ENCODE results near the gene ANP32A. TPM values are rescaled to one million over a fixed set of nuclear protein-coding genes. Genes with fewer than 3 reads are reported as not detected.

ANP32A gene
- total RNA-seq, 1 donor from 2014 or later: 65.2 TPM

DNA sequence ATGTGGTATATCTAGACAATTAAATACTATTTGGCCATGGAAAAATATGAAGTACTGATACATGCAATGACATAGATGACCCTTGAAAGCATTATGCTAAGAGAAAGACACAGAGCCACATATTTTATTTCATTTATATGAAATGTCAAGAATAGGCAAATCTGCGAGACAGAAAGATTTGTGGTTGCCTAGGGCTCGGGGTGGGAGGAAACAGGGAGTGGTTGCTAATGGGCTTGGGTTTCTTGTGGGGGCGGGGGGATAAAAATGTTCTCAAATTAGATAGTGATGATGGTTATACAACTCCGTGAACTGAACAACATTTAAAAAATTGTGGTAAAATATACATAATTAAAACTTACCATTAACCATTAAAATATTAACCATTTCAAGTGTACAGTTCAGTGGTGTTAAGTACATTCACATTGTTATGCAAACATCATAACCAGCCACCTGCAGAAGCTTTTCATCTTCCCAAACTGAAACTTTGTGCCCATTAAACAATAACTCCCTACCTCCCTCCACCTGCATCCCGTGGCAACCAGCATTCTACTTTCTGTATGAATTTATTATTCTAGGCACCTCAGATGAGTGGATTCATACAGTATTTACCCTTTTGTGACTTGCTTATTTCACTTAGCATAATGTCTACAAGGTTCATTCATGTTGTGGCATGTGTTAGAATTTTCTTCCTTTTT, 24.3 kb upstream of the ANP32A start:
- H3K9ac ChIP-seq (ENCODE audit: low read depth in 1 of 3, low read length in 3 of 3): no peak overlapping the region
- no peaks in the 10 kb centered on the region for H3K9me3 ChIP-seq (ENCODE audit: control insufficient read depth in 3 of 3, low read length in 3 of 3)
- peaks cover 0 to 7% (median 3%) of the 10 kb centered on the region in 3 donors for H3K4me1 ChIP-seq (ENCODE audit: control insufficient read depth in 3 of 3, insufficient read depth in 3 of 3, low read length in 3 of 3)
- H3K36me3 ChIP-seq (ENCODE audit: control insufficient read depth in 3 of 3, insufficient read depth in 3 of 3, low read length in 3 of 3): no peaks in the 10 kb centered on the region
- peaks cover 28 to 38% (median 32%) of the 10 kb centered on the region in 3 donors for H3K27me3 ChIP-seq (ENCODE audit: control insufficient read depth in 3 of 3, insufficient read depth in 3 of 3, low read length in 3 of 3)
- no peak overlapping the region for H3K27ac ChIP-seq (ENCODE audit: low read depth, low read length)
- H3K4me3 ChIP-seq (ENCODE audit: low read length in 3 of 3): no peak overlapping the region

DNA sequence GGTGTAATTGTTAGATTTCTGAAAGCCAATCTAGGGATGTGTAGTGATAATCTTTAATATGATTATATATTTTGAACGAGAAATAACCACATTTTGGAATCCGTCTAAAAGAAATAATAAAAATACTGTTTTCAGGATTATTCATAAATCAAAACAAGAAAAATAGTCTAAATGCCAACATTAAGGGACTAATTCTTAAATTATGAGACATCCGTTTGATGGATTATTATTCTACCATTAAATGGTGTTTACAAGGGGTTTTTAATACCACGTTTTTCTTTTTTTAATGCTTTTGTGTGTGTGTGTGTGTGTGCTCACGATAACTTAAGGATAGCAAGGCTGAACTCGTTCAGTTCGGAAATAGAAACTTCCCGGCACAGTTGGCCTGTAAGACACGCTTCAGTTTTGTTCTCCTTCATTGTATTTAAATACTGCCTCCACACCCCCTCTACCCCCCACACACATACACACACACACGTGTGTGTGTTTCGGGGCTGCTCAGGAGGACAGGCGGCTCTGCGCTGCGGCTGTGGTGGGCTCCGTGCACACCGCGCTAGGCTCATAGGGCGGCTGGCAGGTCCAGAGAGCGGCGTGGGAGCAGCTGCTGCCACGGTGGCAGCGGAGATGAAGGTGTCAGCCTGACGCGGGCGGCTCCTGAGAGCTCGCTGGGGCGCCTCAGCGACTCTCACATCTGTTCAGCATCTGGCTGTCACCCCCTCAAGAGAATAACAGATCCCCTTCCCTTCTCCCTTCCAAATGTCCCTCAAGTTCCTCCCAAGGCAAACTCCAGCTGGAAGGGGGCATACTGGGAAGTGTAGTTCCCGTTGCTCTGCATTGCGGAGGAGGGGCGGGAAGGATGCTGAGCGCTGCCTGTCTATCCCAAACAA, 23.0 kb upstream of the ANP32A start:
- Histone ChIP-seq H3K9me3 (ENCODE audit: control insufficient read depth in 3 of 3, low read length in 3 of 3) (no peaks in the 10 kb centered on the region), H3K9ac (ENCODE audit: low read depth in 1 of 3, low read length in 3 of 3) (no peak overlapping the region), H3K4me1 (ENCODE audit: control insufficient read depth in 3 of 3, insufficient read depth in 3 of 3, low read length in 3 of 3) (peaks cover 0 to 7% (median 3%) of the 10 kb centered on the region in 3 donors), H3K4me3 (ENCODE audit: low read length in 3 of 3) (peak overlapping the region; percentile 57 to 66 (median 65)), H3K27me3 (ENCODE audit: control insufficient read depth in 3 of 3, insufficient read depth in 3 of 3, low read length in 3 of 3) (peaks cover 28 to 43% (median 32%) of the 10 kb centered on the region in 3 donors), H3K36me3 (ENCODE audit: control insufficient read depth in 3 of 3, insufficient read depth in 3 of 3, low read length in 3 of 3) (no peaks in the 10 kb centered on the region), H3K27ac (ENCODE audit: low read depth, low read length) (no peak overlapping the region)

DNA sequence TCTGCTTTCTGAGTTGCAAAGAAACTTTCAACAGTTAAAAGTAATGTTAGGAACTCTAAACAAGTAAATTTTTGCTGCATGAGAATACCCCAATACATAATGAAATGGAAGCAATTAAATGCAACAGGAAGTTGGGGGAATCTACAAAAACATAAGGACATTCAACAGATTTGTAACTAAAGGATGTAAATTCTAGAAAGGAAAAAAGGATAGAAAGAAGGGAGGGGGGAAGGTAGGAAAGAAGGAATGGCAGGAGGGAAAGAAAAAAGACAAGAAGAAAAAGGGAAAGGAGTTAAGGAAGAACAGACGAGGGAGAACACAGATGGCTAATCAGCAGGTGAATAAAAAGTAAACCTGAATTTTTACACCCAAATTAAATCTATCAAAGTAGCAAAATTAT, 22.3 kb upstream of the ANP32A start:
- Histone ChIP-seq H3K9ac (ENCODE audit: low read depth in 1 of 3, low read length in 3 of 3) (no peak overlapping the region), H3K4me1 (ENCODE audit: control insufficient read depth in 3 of 3, insufficient read depth in 3 of 3, low read length in 3 of 3) (peaks cover 0 to 7% (median 3%) of the 10 kb centered on the region in 3 donors), H3K27ac (ENCODE audit: low read depth, low read length) (no peak overlapping the region), H3K4me3 (ENCODE audit: low read length in 3 of 3) (no peak overlapping the region), H3K27me3 (ENCODE audit: control insufficient read depth in 3 of 3, insufficient read depth in 3 of 3, low read length in 3 of 3) (peaks cover 28 to 43% (median 32%) of the 10 kb centered on the region in 3 donors), H3K9me3 (ENCODE audit: control insufficient read depth in 3 of 3, low read length in 3 of 3) (no peaks in the 10 kb centered on the region), H3K36me3 (ENCODE audit: control insufficient read depth in 3 of 3, insufficient read depth in 3 of 3, low read length in 3 of 3) (no peaks in the 10 kb centered on the region)

DNA sequence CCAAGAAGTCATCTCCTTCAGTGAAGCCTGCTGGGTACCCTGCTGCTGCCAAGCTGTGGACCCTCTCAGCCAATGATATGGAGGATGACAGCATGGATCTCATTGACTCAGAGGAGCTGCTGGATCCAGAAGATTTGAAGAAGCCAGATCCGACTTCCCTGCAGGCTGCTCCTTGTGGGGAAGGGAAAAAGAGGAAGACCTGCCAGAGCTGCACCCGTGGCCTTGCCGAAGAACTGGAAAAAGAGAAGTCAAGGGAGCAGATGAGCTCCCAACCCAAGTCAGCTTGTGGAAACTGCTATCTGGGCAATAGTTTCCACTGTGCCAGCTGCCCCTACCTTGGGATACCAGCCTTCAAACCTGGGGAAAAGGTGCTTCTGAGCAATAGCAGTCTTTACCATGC, 13.7 kb upstream of the ANP32A start:
- Histone ChIP-seq H3K27me3 (ENCODE audit: control insufficient read depth in 3 of 3, insufficient read depth in 3 of 3, low read length in 3 of 3) (peaks cover 7 to 14% (median 13%) of the 10 kb centered on the region in 3 donors), H3K4me1 (ENCODE audit: control insufficient read depth in 3 of 3, insufficient read depth in 3 of 3, low read length in 3 of 3) (no peaks in the 10 kb centered on the region)

DNA sequence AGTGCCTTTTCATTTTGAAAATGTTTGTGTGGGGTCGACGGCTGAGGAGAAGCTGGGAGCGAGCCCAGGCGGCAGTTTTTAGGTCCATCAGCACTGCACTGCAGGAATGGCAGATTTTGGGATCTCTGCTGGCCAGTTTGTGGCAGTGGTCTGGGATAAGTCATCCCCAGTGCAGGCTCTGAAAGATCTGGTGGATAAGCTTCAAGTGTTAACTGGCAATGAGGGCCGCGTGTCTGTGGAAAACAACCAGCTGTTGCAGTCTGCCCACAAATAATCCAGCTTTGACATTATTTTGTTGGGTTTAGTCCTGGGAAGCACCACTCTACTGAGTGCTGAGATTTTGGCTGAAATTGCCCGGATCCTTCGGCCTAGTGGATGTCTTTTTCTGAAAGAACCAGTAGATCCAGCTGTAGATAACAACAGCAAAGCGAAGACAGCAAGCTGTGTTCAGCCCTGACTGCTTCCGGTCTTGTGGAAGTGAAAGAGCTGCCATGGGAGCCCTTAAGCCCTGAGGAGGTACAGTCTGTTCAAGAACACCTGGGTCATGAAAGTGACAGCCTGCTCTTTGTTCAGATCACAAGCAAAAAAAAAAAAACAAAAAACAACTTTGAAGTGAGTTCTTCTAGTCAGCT, 13.1 kb upstream of the ANP32A start:
- Histone ChIP-seq H3K9me3 (ENCODE audit: control insufficient read depth in 3 of 3, low read length in 3 of 3) (peaks cover 0 to 4% (median 3%) of the 10 kb centered on the region in 3 donors), H3K27ac (ENCODE audit: low read depth, low read length) (no peak overlapping the region), H3K4me3 (ENCODE audit: low read length in 3 of 3) (no peak overlapping the region), H3K27me3 (ENCODE audit: control insufficient read depth in 3 of 3, insufficient read depth in 3 of 3, low read length in 3 of 3) (peaks cover 7 to 12% (median 11%) of the 10 kb centered on the region in 3 donors), H3K36me3 (ENCODE audit: control insufficient read depth in 3 of 3, insufficient read depth in 3 of 3, low read length in 3 of 3) (no peaks in the 10 kb centered on the region), H3K9ac (ENCODE audit: low read depth in 1 of 3, low read length in 3 of 3) (no peak overlapping the region), H3K4me1 (ENCODE audit: control insufficient read depth in 3 of 3, insufficient read depth in 3 of 3, low read length in 3 of 3) (no peaks in the 10 kb centered on the region)

More for the DNA sequence above, 13.7 kb upstream of the ANP32A start:
- Histone ChIP-seq H3K4me3 (ENCODE audit: low read length in 3 of 3) (no peak overlapping the region), H3K27ac (ENCODE audit: low read depth, low read length) (no peak overlapping the region), H3K9ac (ENCODE audit: low read depth in 1 of 3, low read length in 3 of 3) (no peak overlapping the region), H3K36me3 (ENCODE audit: control insufficient read depth in 3 of 3, insufficient read depth in 3 of 3, low read length in 3 of 3) (no peaks in the 10 kb centered on the region), H3K9me3 (ENCODE audit: control insufficient read depth in 3 of 3, low read length in 3 of 3) (peaks cover 0 to 4% (median 3%) of the 10 kb centered on the region in 3 donors)

DNA sequence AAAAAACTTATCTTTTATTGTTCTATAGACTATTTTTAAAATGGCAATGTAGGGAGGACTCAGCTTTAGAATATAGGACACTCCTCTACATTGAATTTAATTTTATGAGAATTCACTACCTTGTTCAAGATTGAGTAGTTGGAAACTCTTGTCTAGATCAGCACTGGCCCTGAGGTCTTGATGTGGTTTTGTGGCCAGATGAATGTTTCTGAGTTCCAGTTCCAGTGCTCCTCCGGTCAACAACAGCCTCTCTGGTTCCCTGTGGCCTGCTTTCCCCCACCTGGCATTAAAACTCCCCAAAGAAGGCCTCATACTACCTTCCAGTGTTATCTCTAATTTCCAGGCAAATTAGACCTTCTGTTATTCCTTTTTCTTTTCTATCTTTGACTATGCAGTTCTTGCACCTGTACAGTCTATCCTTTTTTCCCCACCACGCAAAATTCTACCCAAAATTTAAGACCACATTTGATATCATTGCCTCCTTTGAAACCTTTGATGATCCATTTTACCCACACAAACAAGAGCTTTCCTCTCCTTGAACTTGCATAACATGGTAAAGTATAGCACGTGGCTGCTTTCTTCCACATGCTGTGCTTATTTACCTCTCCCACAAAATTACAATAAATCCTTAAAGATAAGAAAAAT, 9.6 kb upstream of the ANP32A start:
- Histone ChIP-seq H3K4me3 (ENCODE audit: low read length in 3 of 3) (no peak overlapping the region), H3K27me3 (ENCODE audit: control insufficient read depth in 3 of 3, insufficient read depth in 3 of 3, low read length in 3 of 3) (peaks cover 7 to 12% (median 11%) of the 10 kb centered on the region in 3 donors), H3K27ac (ENCODE audit: low read depth, low read length) (no peak overlapping the region), H3K9ac (ENCODE audit: low read depth in 1 of 3, low read length in 3 of 3) (no peak overlapping the region), H3K36me3 (ENCODE audit: control insufficient read depth in 3 of 3, insufficient read depth in 3 of 3, low read length in 3 of 3) (no peaks in the 10 kb centered on the region), H3K4me1 (ENCODE audit: control insufficient read depth in 3 of 3, insufficient read depth in 3 of 3, low read length in 3 of 3) (no peaks in the 10 kb centered on the region), H3K9me3 (ENCODE audit: control insufficient read depth in 3 of 3, low read length in 3 of 3) (peaks cover 0 to 3% (median 0%) of the 10 kb centered on the region in 3 donors)

DNA sequence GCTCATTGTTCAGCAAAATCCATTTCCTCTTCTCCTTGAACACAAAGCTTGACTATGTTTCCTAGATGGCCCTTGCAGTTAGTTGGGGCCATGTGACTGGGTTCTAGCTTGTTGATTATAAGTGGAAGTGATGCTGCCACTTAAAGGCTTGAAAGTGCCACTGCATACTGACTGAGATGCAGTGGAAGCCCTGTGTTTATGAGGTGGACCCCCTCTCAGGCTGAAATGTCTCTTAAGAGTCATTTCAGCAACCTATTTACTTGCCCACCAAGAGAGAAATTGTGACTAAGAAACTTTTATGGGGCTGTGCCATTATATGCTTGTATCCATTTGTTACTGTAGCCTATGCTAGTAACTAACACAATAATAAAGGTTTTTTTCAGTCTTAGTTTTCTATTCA, 8.4 kb upstream of the ANP32A start:
- Histone ChIP-seq H3K4me3 (ENCODE audit: low read length in 3 of 3) (no peak overlapping the region), H3K27me3 (ENCODE audit: control insufficient read depth in 3 of 3, insufficient read depth in 3 of 3, low read length in 3 of 3) (peaks cover under 1 to 7% (median 5%) of the 10 kb centered on the region in 3 donors), H3K27ac (ENCODE audit: low read depth, low read length) (no peak overlapping the region), H3K9me3 (ENCODE audit: control insufficient read depth in 3 of 3, low read length in 3 of 3) (no peaks in the 10 kb centered on the region), H3K36me3 (ENCODE audit: control insufficient read depth in 3 of 3, insufficient read depth in 3 of 3, low read length in 3 of 3) (no peaks in the 10 kb centered on the region), H3K9ac (ENCODE audit: low read depth in 1 of 3, low read length in 3 of 3) (no peak overlapping the region), H3K4me1 (ENCODE audit: control insufficient read depth in 3 of 3, insufficient read depth in 3 of 3, low read length in 3 of 3) (no peaks in the 10 kb centered on the region)

DNA sequence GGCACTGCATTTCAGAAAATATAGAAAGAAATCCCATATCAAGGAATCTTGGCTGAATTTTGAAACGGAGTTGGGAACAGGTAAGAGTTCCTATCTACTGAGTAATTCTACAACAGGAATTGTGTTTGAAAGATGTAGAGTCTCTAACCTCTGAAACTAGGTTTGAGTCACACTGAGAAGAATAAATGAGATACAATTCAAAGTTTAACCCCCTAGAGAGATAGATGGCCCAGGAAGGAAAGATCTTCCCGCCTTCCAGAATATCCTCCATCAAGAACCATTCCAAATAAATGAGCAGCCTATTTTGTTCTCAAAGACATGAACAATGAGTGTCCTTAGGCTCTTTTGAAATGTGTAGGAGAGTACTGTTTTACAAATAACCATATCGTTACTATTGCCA, 2.9 kb upstream of the ANP32A start:
- Histone ChIP-seq H3K4me1 (ENCODE audit: control insufficient read depth in 3 of 3, insufficient read depth in 3 of 3, low read length in 3 of 3) (peaks cover 0 to 9% (median 6%) of the 10 kb centered on the region in 3 donors), H3K9ac (ENCODE audit: low read depth in 1 of 3, low read length in 3 of 3) (no peak overlapping the region), H3K9me3 (ENCODE audit: control insufficient read depth in 3 of 3, low read length in 3 of 3) (no peaks in the 10 kb centered on the region), H3K27ac (ENCODE audit: low read depth, low read length) (no peak overlapping the region), H3K27me3 (ENCODE audit: control insufficient read depth in 3 of 3, insufficient read depth in 3 of 3, low read length in 3 of 3) (no peaks in the 10 kb centered on the region), H3K4me3 (ENCODE audit: low read length in 3 of 3) (no peak overlapping the region), H3K36me3 (ENCODE audit: control insufficient read depth in 3 of 3, insufficient read depth in 3 of 3, low read length in 3 of 3) (no peaks in the 10 kb centered on the region)

DNA sequence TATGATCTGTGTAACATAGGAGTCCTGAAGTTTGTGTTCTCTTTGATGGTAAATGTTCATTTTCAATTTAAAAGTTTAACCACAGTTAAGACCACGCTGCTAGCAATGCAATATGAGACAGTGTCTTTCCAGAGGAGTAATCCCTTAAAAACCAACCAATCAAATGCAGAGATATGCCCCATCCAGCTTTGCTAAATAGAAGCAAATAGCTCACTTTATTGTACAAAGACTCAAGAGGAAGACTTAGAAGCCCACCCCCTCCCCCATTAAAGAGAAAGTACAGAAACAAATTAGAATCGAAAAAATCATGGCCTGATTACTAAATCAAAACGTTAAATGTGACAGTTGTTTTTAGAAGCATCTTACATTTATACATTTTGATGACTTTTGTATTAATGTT, 2.1 kb upstream of the ANP32A start:
- no peaks in the 10 kb centered on the region for H3K9me3 ChIP-seq (ENCODE audit: control insufficient read depth in 3 of 3, low read length in 3 of 3)
- no peak overlapping the region for H3K9ac ChIP-seq (ENCODE audit: low read depth in 1 of 3, low read length in 3 of 3)
- H3K27me3 ChIP-seq (ENCODE audit: control insufficient read depth in 3 of 3, insufficient read depth in 3 of 3, low read length in 3 of 3): no peaks in the 10 kb centered on the region
- H3K4me1 ChIP-seq (ENCODE audit: control insufficient read depth in 3 of 3, insufficient read depth in 3 of 3, low read length in 3 of 3): peaks cover 0 to 9% (median 6%) of the 10 kb centered on the region in 3 donors
- no peak overlapping the region for H3K4me3 ChIP-seq (ENCODE audit: low read length in 3 of 3)
- H3K36me3 ChIP-seq (ENCODE audit: control insufficient read depth in 3 of 3, insufficient read depth in 3 of 3, low read length in 3 of 3): no peaks in the 10 kb centered on the region
- no peak overlapping the region for H3K27ac ChIP-seq (ENCODE audit: low read depth, low read length)

All from skeletal muscle tissue (tissue), 4 donors.